Daoy (cell line): ENCODE data around the gene MYL5. TPM values are rescaled to one million over a fixed set of nuclear protein-coding genes. Genes with fewer than 3 reads are reported as not detected.
"Not testable (repeated sequence)": the region's sequence is repeated elsewhere in the genome, so short reads cannot be mapped to it uniquely, and the experiment has no call there.

Experiments
- DNase-seq: peaks from one replicate; pipeline ENCODE4 v3.0.0-alpha.2; 2015; ENCODE audit warnings: low read depth
- total RNA-seq: library from RNA; depleted of rRNA; stranded (reverse); fragments of >200 nt; shearing (Covaris generic); gene quantifications from 2 replicates; pipeline ENCODE4 v1.2.3, GENCODE V29; 2014

MYL5 gene
- total RNA-seq, 1 experiment from 2014 or later, result 2.2 TPM

DNA sequence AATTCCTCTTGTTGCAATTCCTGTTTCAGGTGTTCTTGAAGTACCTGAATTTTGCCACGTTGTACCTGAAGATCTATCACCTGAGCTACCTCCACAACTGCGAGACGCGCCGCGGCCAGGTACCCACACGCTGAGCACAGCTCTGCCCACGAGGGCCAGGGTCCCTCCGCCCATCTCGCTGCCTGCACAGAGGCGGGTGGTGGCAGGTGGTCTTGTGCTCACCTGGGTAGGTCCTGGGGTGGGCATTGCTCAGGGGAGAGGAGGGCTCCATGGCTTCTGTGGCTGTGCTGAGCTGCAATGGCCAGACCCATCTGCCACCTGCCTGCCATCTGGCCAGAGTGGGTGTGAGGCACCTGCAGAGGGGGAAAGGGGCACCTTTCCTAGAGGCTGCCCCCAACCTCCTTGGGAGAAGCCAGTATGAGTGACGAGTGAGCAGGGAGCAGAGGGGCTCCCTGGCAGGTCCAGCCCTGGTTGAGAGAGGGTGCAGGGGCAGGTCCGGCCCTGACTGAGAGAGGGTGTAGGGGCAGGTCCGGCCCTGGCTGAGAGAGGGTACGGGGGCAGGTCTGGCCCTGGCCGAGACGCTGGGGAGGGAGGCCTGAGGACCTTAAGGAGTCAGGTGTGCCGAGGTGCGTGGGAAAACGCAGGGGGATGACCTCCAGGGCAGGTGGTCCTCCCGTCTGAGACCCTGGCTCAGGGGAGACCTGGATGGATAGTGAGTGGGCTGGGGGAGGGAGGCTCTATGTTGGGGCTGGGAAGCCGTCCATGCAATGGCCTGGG lies 38.3 kb upstream of the MYL5 start:
- DNase-seq, result no peak

DNA sequence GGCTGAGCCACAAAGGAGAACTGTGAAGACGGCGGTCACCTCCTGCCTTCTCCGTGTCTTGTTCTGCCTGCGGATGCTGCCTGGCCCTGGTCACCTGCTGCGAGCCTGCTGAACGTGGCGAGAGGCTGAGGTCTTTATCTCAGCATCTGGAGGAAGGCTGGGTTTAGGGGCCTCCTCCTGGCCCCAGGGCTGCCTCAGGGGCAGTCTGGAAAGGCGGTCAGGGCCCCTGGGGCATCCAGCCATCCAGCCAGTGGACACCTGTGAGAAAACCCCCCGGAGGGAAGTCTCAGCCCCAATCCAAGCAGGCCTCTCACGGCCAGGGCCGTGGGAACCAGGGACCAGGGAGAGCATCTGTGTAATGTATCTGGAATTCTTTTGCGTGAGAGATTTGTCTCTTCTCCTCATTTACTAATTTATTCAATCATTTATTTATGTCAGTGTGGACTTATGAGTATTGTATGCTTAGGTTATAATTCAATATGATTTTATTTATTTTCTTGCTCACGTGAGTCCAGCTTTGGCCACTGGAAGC lies 37.6 kb upstream of the MYL5 start:
- no peak for DNase-seq

DNA sequence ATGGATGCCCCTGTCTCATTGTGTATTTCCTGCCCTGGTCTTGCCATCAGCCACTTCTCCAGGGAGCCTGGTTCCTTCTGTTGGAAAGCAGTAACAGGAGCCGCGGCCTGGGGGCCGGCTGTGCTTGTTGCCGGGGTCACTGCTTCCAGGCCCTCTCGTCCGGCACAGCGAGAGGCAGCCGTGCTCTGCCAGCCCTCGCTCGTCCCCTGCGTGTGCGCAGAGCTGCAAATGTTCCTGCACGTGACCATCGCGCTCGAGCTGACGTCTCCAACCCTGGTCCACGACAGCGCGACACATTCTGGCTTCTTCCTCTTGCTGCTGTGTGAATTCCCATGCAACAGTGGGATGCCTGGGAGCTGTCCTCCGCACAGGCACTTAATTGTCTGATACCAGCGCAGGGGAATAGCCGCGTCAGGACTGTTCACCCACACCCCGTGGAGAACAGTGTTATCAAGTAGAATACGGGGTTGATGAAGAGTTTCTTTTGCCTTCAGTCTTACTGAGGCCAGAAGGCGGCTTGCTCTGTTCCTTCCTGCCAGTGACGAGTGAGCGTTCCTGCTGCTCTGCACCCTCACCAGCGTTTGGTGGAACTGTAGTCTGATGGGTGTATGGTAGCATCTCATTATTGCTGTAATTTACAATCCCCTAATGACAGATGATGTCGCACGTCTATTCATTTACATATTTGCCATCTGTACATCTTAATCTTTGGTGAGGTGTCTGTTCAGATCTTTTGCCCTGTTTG lies 36.6 kb upstream of the MYL5 start:
- DNase-seq, result no peak

DNA sequence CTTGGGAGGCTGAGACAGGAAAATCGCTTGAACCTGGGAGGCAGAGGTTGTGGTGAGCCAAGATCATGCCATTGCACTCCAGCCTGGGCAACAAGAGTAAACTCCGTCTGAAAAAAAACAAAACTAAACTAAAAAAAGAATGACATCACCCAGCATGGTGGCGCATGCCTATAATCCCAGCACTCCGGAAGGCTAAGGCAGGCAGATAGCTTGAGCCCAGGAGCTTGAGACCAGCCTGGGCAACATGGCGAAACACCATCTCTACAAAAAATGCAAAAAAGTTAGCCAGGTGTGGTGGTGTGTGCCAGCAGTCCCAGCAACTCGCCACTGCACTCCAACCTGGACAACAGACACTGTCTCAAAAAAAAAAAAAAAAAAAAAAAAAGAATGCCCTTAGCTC lies 32.0 kb upstream of the MYL5 start:
- DNase-seq, result not testable (repeated sequence)

DNA sequence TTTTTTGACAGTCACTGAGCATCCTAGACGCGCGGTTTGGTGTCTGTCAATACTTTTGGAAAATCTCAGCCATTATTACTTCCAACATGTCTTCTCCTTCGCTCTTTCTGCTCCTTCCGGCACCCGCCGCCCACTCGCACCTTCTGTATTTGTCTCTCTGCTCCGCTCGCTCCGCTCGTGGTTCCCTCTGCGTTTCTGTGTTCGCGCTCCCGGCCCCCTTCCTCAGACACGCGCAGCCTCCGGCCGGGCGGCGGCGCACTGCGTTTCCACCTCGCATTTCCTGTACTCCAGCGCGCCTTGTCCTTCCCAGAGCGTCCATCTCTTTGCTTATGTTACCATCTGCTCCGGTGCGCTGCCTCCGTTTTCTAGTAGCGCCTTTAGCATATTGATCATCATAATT lies 27.9 kb upstream of the MYL5 start:
- DNase-seq, result no peak

DNA sequence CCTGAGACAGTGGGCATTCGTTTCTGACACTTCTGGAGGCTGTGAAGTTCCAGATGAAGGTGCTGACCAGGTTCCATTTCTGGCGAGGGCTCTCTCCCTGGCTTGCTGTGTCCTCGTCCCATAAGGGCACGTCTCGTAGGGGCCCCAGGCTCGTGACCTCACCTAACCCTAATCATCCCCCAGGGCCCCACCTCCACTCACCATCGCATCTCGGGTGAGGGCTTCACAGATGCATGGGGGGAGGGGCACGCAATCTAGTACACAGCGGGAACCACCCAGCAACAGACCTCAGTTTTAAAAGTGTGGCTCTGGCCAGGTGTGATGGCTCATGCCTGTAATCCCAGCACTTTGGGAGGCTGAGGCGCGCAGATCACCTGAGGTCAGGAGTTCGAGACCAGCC lies 26.9 kb upstream of the MYL5 start:
- no peak for DNase-seq

DNA sequence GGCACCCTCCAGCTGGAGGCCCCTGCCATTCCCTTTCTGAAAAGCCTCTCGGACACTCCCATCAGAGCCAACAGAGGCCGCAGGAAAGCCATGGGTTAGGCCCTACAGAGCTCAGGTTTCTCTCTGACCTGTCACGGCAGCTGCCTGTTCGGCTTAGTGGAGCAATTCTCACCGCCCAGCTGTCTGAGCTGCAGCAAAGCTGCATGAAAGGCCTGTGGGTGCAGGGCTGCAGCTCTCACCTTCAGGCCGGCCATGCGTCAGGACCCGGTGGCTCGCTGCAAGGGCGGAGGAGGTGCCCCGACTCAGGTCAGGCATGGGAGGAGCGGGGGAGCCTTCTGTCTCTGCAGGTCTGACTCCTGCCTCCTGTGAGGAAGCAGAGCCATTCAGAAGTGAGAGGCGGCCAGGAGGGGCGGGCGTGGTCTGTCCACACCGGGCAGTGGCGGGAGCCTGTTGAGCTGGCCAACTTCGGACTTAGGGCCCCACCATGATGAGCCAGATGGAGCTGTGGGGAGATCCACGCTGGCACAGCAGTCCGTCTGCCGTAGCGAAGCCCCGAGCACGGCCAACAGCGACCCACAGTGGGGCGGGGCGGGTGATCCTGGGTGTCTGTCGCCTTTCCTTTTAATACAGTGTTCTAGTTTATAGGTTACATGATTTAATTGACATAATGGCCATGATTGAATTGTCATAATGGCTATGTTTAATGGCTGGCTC lies 25.6 kb upstream of the MYL5 start:
- DNase-seq, result no peak

DNA sequence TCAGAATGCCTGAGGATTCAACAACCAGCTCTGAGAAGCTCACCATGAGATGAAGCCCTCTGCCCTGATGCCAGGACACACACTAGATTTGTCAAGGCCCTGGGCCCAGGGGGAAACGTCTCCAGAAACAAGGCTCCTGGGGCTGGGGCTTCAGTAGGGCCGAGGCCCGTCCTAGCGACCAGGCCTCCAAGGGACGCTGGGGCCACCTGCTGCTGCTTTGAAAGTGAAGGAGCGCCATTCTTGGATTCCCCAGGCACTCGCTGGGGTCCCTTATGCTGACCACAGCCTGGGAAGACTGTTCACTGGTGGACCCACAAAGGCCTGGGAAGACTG lies 25.1 kb upstream of the MYL5 start:
- DNase-seq, result no peak

DNA sequence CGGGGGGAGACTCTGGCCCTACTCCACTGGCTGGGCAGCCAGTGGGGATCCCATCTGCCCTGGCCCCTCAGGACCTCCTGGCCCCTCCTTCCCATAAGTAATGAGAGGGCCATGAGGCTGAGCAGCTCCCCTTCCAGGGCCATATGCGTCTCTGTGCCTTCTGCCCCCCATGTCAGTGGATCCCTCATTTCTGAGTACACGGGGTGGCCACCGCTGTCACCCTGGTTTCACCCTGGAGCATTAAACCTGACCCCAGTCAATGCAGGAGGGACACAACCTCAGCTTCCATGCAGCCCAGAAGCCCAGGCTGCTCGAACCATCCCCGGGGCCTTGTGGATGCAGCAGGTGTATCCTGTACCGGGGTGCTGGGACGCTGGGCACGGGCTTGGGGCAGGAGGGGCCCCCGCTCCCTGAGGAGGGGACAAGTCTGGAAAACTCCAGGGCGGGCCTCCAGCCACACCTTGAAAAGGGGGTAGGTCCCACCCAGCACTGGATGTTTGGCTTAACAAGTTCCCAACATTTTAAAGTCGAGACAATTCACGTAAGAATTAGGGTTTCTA lies 24.5 kb upstream of the MYL5 start:
- DNase-seq, result no peak

DNA sequence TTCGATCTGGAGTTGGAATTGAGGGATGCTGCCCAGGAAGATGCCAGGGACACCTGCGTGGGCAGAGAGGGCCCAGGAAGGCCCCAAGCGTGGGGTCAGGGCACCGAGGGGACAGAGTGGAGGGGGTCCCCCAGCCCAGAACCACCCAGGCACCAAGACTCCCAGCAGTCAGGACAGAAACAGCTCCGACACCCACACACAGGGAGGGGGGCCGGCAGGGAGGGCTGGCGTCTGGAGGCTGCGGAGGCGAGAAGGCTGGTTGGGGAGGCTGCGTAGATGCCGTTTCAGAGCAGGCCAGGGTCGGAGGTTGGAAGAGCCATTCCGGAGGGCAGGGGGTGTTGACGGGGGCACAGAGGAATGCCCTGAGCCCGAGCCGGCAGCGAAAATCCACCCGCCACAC lies 23.9 kb upstream of the MYL5 start:
- no peak for DNase-seq

DNA sequence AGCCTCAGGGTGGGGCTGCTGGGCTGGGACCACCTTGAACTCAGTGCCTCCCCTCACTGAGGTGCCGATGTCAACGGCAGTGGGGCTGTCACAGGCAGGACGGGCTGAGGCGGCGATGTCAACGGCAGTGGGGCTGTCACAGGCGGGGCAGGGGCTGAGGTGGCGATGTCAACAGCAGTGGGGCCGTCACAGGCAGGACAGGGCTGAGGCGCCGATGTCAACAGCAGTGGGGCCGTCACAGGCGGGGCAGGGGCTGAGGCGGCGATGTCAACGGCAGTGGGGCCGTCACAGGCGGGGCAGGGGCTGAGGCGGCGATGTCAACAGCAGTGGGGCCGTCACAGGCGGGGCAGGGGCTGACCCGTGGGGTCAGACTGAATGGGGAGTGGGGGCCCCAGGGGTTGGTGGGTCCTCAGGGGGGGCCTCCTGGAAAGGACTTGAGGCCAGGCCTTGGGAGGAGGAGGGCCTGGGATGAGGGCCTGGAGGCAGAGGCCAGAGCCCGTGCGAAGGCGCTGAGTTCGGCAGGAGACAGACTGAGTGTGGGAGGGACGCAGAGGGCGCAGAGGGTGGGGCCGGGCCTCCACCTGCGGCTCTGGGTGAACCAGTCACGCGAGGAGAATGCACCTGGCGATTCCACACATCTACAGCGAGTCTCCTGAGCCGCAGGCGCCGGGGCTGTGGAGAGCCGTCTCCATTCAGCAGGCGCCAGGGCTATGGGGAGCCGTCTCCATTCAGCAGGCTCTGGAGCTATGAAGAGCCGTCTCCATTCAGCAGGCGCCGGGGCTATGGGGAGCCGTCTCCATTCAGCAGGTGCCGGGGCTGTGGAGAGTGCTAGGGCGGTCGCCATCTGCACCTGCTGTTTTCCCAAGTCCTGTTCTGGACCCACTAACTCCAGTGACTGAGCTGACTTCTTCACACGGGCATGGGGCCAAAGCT lies 23.1 kb upstream of the MYL5 start:
- DNase-seq, result no peak

DNA sequence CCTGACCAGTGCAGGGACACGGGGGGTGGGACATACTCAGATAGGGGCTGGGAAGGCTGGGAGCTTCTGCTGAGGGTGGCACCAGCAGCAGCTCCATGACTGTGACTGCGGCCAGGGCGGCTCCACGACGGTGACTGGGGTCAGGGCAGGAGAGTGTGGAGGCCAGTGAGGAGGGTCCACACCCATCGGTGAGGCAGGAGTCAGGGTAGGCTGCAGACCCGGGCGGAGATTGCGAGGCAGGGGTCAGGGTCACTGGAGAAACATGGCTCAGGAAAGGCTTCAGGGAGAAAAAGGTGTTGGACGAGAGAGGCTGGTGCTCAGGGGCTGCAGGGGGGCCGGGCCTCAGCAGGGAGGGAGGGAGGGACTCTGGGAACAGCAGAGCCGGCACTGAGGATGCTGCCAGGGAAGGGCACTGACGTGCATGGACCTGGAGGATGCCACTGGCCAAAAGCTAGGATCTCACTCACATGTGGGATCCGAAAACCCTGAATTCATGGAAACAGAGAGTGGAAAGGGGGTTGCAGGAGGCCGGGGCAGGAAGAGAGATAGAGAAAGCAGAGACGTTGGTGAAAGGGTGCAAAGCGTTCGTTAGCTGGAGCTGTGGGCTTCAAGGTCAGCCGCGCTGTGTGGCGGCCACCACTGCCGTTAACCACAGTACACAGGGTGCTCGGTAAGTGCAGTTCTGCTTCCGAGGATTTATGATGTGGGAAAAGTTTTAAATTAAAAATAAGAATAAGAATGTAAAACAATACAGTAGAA lies 22.3 kb upstream of the MYL5 start:
- no peak for DNase-seq

DNA sequence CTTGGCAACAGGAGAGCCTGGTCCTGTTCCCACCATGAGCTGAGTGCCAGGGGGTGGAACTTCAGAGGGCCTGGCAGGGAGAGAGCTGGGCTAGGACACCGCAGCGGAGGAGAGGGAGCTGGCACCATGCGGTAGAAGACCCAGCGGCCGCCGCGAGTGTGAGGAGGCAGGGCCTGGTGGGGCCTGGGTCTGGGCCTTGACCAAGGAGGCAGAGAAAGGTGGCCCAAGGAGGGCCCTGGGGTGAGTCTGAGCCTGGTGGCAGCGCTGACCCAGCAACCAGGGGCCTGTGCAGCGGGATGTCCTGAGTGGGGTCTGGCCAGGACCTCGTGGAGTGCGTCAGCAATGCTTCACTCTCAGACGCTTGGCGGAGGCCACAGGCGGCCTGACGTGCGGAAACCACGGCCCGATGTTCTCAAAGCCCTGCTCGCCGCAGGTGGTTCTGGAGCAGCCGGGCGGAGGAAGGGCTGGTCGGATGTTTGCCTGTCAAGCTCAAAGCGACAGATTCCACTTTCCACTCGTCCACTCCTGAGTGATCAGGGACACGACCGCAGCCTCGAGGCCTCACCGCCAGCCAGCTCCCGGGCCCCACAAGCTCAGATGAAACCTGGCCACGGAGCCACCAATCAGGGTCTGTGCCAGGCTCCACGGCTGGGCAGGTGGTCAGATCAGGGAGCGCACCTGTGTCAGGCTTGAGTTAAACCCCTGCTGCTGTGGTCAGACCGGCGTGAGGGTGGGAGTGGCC lies 21.1 kb upstream of the MYL5 start:
- no peak for DNase-seq

DNA sequence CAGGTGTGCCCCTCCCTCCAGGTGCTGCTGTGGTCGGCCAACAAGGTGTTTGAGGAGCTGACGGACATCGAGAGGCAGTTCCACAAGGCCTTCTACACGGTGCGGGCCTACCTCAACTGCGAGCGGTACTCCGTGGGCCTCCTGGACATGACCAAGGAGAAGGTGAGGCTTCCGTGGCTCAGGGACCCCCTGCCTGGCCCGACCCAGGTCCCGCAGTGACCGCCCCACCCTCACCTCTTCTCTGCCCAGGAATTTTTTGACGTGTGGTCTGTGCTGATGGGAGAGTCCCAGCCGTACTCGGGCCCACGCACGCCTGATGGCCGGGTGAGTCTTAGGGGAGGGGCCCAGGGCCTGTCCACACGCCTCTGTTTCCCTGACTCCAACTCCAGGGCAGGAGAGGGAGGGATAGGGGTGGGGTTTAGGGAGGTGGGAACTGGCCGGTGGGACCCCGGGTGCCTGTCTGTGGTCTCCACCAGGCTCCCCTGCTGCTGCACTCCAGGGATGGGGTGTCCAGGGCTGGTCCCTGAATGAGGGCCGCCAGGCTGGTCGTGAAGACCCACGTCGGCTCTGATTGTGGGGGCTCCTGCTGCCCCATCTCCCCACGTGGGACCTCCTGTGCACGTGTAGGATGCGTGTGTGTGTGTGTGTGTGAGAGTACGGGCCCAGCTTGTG lies 20.4 kb upstream of the MYL5 start:
- DNase-seq, result no peak

DNA sequence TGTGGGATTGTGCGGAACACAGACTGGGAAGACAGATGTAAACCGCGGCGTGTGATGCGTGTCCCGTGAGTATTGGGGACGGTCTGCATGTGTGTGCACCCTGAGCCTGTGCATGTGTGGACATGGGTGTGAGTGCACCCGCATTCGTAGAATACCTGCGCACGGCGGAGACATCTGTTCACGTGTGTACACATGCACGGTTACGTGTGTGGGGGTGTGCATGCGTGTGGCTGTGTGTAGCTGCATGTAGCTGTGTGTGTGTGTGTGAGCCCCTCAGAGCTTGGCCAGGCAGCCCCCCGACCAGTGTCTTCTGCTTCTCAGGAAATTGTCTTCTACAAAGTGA lies 19.9 kb upstream of the MYL5 start:
- DNase-seq, result no peak

DNA sequence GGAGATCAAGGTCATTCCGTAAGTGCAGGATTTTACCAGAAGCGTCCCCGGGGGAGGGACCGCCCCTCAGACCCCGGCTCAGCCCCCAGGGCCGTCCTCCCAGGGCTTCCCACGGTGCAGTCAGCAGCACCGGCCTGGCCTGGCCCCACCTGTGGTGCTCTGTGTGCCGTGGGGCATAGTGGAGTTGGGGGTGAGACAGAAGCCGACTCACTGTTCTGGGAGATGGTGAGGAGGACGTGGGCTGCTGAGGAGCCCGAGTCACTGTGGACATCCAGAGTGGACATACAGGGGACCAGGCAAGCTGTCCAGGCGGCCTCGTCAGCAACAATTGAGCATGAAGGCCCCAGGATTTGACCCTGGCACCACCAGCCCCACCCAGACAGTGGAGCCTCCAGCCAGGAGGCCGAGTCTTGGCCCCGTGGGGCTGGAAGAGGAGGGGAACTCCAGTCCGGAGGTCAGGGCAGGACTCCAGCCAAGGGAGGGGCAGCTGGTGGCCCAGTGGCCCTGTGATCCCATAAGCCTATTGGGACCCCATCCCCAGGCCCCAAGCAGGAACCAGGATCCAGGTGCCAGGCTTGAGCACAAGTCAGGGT lies 19.4 kb upstream of the MYL5 start:
- no peak for DNase-seq

DNA sequence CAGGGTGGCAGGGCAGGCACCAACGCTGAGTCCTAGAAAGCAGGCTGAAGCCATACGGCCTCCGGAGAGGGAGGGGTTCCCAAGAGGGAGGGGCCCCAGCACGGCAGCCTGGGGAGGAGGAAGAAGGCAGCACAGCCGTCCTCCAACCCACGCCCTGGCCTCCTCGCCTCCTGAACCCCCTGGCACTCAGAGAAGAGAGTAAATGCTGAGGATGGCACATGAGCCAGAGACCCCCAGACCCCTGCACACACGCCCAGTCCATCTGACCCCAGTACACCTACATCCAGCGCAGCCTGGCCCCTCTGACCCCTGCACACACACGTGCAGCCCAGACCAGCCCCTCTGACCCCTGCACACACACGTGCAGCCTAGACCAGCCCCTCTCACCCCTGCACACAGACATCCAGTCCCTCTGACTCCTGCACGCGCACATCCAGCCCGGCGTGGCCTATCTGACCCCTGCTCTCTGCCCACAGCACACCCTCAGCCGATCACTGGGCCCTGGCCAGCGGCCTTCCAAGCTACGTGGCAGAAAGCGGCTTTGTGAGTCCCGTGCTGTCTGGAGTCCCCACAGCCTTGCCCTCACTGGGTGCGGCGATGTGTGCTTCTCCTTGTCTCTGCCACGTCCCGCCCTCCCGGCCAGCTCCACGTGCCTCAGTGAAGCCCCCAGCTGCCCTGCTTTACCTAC lies 18.7 kb upstream of the MYL5 start:
- DNase-seq, result no peak
